NCI-H748 treated with DMSO at 0.1 percent for 48 hours (cell line): ENCODE results near the gene GLB1L3.
"Not testable (repeated sequence)": the region's sequence is repeated elsewhere in the genome, so short reads cannot be mapped to it uniquely, and the experiment has no call there.

ENCODE experiments used
- DNase-seq: peaks from one replicate; lab custom pipeline; 2025; lab: John Stamatoyannopoulos, UW

GLB1L3 gene

GRCh38 chr11:134313821-134314607 lies 37.8 kb downstream of the GLB1L3 start:
- no peak for DNase-seq

- no peak for DNase-seq
Measured at GRCh38 chr11:134317103-134317502, 40.9 kb downstream of the GLB1L3 start.

- DNase-seq, result not testable (repeated sequence)
Measured at GRCh38 chr11:134321373-134321772, 45.2 kb downstream of the GLB1L3 start.

- DNase-seq, result no peak
Measured at GRCh38 chr11:134322553-134322952, 46.4 kb downstream of the GLB1L3 start.

GRCh38 chr11:134328433-134328832 lies 52.3 kb downstream of the GLB1L3 start:
- DNase-seq, result no peak

GRCh38 chr11:134330611-134331353 lies 54.6 kb downstream of the GLB1L3 start:
- no peak for DNase-seq

- peak; percentile 28 for DNase-seq
Measured at GRCh38 chr11:134331354-134332188, 55.4 kb downstream of the GLB1L3 start, which contains the start of gene GLB1L2. Gene GLB1L2 (plus strand): TSS chr11:134331988. CDS start chr11:134332062, 74 bp downstream.

- DNase-seq, result no peak
Measured at GRCh38 chr11:134332189-134332631, 56.0 kb downstream of the GLB1L3 start.

GRCh38 chr11:134332782-134333181 lies 56.6 kb downstream of the GLB1L3 start:
- no peak for DNase-seq

GRCh38 chr11:134333312-134333711 lies 57.1 kb downstream of the GLB1L3 start:
- DNase-seq, result no peak

GRCh38 chr11:134333946-134334345 lies 57.8 kb downstream of the GLB1L3 start:
- DNase-seq, result no peak

GRCh38 chr11:134334796-134335571 lies 58.8 kb downstream of the GLB1L3 start:
- DNase-seq, result no peak

GRCh38 chr11:134337051-134337450 lies 60.9 kb downstream of the GLB1L3 start:
- DNase-seq, result no peak

GRCh38 chr11:134338068-134338467 lies 61.9 kb downstream of the GLB1L3 start:
- DNase-seq, result no peak

GRCh38 chr11:134338654-134339053 lies 62.5 kb downstream of the GLB1L3 start:
- DNase-seq, result no peak

GRCh38 chr11:134339756-134340155 lies 63.6 kb downstream of the GLB1L3 start:
- DNase-seq, result no peak

GRCh38 chr11:134340354-134340964 lies 64.3 kb downstream of the GLB1L3 start:
- no peak for DNase-seq

GRCh38 chr11:134341805-134342571 lies 65.8 kb downstream of the GLB1L3 start:
- DNase-seq, result no peak

- no peak for DNase-seq
Measured at GRCh38 chr11:134342572-134343340, 66.6 kb downstream of the GLB1L3 start.
